Body of pancreas (tissue), 4 donors: Measurements from ENCODE around the gene NUDT22.

Source experiments
- POLR2A ChIP-seq, 3 donors: fragments of 450-650 bp; IDR thresholded peaks; one replicate each; pipeline ENCODE4 v1.6.1; 2016; ENCODE audit warnings: antibody characterized with exemption in 3 of 3, mild to moderate bottlenecking in 2 of 3
- TF ChIP-seq, protein P1 (sequence below), 7 experiments: fragments of 450-650 bp in 4 of 7; fragments of 200-600 bp in 3 of 7; sonication (generic) in 3 of 7; IDR thresholded peaks; one replicate each; pipeline ENCODE4 v1.5.1; 2016 to 2019; ENCODE audit warnings: antibody characterized with exemption in 7 of 7

DNA sequence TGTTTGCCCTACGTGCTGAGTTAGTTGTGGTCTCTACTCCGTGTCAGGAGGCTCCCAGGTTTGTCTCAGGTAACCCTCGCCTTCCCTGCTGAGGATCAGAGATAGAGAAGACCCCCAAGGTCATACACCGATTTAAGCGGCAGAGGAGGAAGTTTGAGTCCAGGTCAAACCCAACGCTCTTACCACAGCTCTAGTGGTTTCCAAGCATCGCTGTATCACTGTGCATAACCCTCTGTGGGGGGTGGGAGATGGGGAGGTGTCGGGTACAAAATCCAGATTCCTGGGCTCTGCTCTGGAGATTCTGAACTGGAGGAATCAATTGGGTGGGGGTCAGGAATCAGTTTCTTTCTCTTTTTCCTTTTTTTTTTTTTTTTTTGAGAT lies 4.9 kb downstream of the NUDT22 start:
- TF ChIP-seq, protein P1, sequence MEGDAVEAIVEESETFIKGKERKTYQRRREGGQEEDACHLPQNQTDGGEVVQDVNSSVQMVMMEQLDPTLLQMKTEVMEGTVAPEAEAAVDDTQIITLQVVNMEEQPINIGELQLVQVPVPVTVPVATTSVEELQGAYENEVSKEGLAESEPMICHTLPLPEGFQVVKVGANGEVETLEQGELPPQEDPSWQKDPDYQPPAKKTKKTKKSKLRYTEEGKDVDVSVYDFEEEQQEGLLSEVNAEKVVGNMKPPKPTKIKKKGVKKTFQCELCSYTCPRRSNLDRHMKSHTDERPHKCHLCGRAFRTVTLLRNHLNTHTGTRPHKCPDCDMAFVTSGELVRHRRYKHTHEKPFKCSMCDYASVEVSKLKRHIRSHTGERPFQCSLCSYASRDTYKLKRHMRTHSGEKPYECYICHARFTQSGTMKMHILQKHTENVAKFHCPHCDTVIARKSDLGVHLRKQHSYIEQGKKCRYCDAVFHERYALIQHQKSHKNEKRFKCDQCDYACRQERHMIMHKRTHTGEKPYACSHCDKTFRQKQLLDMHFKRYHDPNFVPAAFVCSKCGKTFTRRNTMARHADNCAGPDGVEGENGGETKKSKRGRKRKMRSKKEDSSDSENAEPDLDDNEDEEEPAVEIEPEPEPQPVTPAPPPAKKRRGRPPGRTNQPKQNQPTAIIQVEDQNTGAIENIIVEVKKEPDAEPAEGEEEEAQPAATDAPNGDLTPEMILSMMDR (IDR thresholded peaks at IDR 0.05) = no peak
- TF ChIP-seq POLR2A (IDR thresholded peaks at IDR 0.05) = no peak
